Keratinocyte (primary cell): ENCODE results near the gene IRGM. TPM values are rescaled to one million over a fixed set of nuclear protein-coding genes. Genes with fewer than 3 reads are reported as not detected.
"Not testable (repeated sequence)": the region's sequence is repeated elsewhere in the genome, so short reads cannot be mapped to it uniquely, and the experiment has no call there.

Experiments
- DNase-seq: peaks from one replicate; pipeline ENCODE4 v3.0.0-alpha.2; 2011; ENCODE audit warnings: low read depth, missing footprints, low spot score
- FAIRE-seq: peaks from 2 replicates; lab custom pipeline; 2011; peaks lifted over from hg19 to GRCh38; lab: Jason Lieb, UNC
- H2AFZ ChIP-seq: 2 replicates; pipeline ENCODE4 v1.6.0; 2012; ENCODE audit warnings: low read length, control low read depth, inconsistent platforms; ENCODE audit not compliant: control insufficient read depth
- H3K27ac ChIP-seq: 2 replicates; pipeline ENCODE4 v1.5.1; 2011; ENCODE audit warnings: low read length; ENCODE audit not compliant: control insufficient read depth, insufficient read depth
- H3K27me3 ChIP-seq: 3 replicates; pipeline ENCODE4 v1.6.0; 2011; ENCODE audit warnings: low read length; ENCODE audit not compliant: control insufficient read depth, insufficient read depth; ENCODE audit errors: extremely low read depth
- H3K36me3 ChIP-seq, 2 experiments: 2 replicates in 1 of 2; 3 replicates in 1 of 2; pipeline ENCODE4 v1.5.1; 2011; ENCODE audit warnings: low read length in 2 of 2, mild to moderate bottlenecking in 1 of 2; ENCODE audit not compliant: control insufficient read depth in 2 of 2, insufficient read depth in 2 of 2; ENCODE audit errors: extremely low read depth in 1 of 2
- H3K4me1 ChIP-seq: 3 replicates; pipeline ENCODE4 v1.5.1; 2011; ENCODE audit warnings: low read length; ENCODE audit not compliant: control insufficient read depth, insufficient read depth; ENCODE audit errors: extremely low read depth
- H3K4me2 ChIP-seq: 3 replicates; pipeline ENCODE4 v1.6.0; 2011; ENCODE audit warnings: low read depth, low read length; ENCODE audit not compliant: control insufficient read depth, insufficient read depth; ENCODE audit errors: extremely low read depth
- H3K4me3 ChIP-seq, 3 experiments: fragments of 200-600 bp in 1 of 3; sonication (generic) in 1 of 3; 2 replicates in 2 of 3; 3 replicates in 1 of 3; pipeline ENCODE4 v1.5.1; 2011 to 2016; ENCODE audit warnings: low read length in 3 of 3, mild to moderate bottlenecking in 3 of 3, control low read depth in 2 of 3, inconsistent platforms in 1 of 3, low read depth in 1 of 3, mixed read lengths in 1 of 3, mixed run types in 1 of 3, moderate library complexity in 1 of 3; ENCODE audit not compliant: control insufficient read depth in 2 of 3, insufficient read depth in 2 of 3; ENCODE audit errors: extremely low read depth in 1 of 3
- H3K79me2 ChIP-seq: 2 replicates; pipeline ENCODE4 v1.6.0; 2012; ENCODE audit warnings: low read length; ENCODE audit not compliant: control insufficient read depth, insufficient read depth
- H3K9ac ChIP-seq: 3 replicates; pipeline ENCODE4 v1.6.0; 2011; ENCODE audit warnings: low read length; ENCODE audit not compliant: control insufficient read depth, insufficient read depth; ENCODE audit errors: extremely low read depth
- H3K9me1 ChIP-seq: 3 replicates; pipeline ENCODE4 v1.6.0; 2011; ENCODE audit warnings: low read length; ENCODE audit not compliant: control insufficient read depth, insufficient read depth; ENCODE audit errors: extremely low read depth
- H3K9me3 ChIP-seq: 2 replicates; pipeline ENCODE4 v1.5.1; 2012; ENCODE audit warnings: low read depth, low read length; ENCODE audit not compliant: control insufficient read depth
- H4K20me1 ChIP-seq: 3 replicates; pipeline ENCODE4 v1.6.0; 2011; ENCODE audit warnings: low read length; ENCODE audit not compliant: control insufficient read depth, insufficient read depth; ENCODE audit errors: extremely low read depth
- CTCF ChIP-seq, 3 experiments: IDR thresholded peaks in 1 of 3; conservative IDR thresholded peaks in 1 of 3; optimal IDR thresholded peaks in 1 of 3; 2 replicates in 2 of 3; 3 replicates in 1 of 3; pipeline versions ENCODE3 to v1.5.1; 2011; ENCODE audit warnings: low read length in 3 of 3, mild to moderate bottlenecking in 3 of 3, moderate library complexity in 2 of 3, control low read depth in 1 of 3, inconsistent platforms in 1 of 3; ENCODE audit not compliant: insufficient read depth in 2 of 3; ENCODE audit errors: extremely low read depth in 1 of 3
- EZH2 ChIP-seq: IDR thresholded peaks from one replicate; pipeline ENCODE4 v1.6.1; 2012; ENCODE audit warnings: inconsistent platforms, mild to moderate bottlenecking, low read length, moderate library complexity
- dilution Hi-C: fragments of 300-500 bp; cut with MboI; formaldehyde crosslinking; loops from one replicate; pipeline ENCODE4 v1.7.0; 2020; ENCODE audit warnings: low sequenced_read_pairs; ENCODE audit not compliant: extremely low pct_ligation_motif_present
- polyA plus RNA-seq, 5 experiments: library from polyadenylated mRNA; depleted of rRNA in 3 of 5; stranded (reverse) in 3 of 5; stranded (forward) in 1 of 5; unstranded in 1 of 5; fragments of >200 nt; gene quantifications; 1 replicate in 1 of 5; 2 replicates in 3 of 5; 3 replicates in 1 of 5; pipeline versions ENCODE4 v1.2.1 to v1.2.3, GENCODE V29; 2011 to 2012; ENCODE audit warnings: missing spikeins in 2 of 5, low read depth in 1 of 5, low replicate concordance in 1 of 5

IRGM gene
- polyA plus RNA-seq, 1 donor (not counting 4 experiments of a cell fraction or from before 2014, with no cell fraction given), result not detected

GRCh38 chr5:150836064-150836463 lies 10.3 kb upstream of the IRGM start:
- no peaks in the 10 kb centered on the region for H3K79me2 ChIP-seq
- no peaks in the 10 kb centered on the region for H3K9me3 ChIP-seq
- TF ChIP-seq CTCF (optimal IDR thresholded peaks at IDR 0.05 in 1 of 3, IDR thresholded peaks at IDR 0.05 in 1 of 3, conservative IDR thresholded peaks at IDR 0.05 in 1 of 3; ENCODE audit: extremely low read depth in 1 of 3, insufficient read depth in 2 of 3, low read length in 3 of 3), result no peak
- no peak for TF ChIP-seq EZH2
- peaks cover 2% of the 10 kb centered on the region for H3K4me1 ChIP-seq
- H3K9me1 ChIP-seq, result no peaks in the 10 kb centered on the region
- H3K4me3 ChIP-seq, result no peak overlapping the region
- FAIRE-seq, result no peak
- H3K36me3 ChIP-seq, result no peaks in the 10 kb centered on the region
- no peak for DNase-seq
- no peak overlapping the region for H2AFZ ChIP-seq
- H3K4me2 ChIP-seq, result no peak overlapping the region
- H4K20me1 ChIP-seq, result no peaks in the 10 kb centered on the region
- H3K27me3 ChIP-seq, result no peaks in the 10 kb centered on the region
- no peak overlapping the region for H3K27ac ChIP-seq
- H3K9ac ChIP-seq, result no peak overlapping the region
- dilution Hi-C loops, result no loop called here

GRCh38 chr5:150836703-150837102 lies 9.6 kb upstream of the IRGM start:
- DNase-seq, result no peak
- Histone ChIP-seq H3K9ac (no peak overlapping the region), H3K4me1 (peaks cover 2% of the 10 kb centered on the region), H2AFZ (no peak overlapping the region), H3K9me3 (no peaks in the 10 kb centered on the region), H3K27ac (no peak overlapping the region), H3K4me3 (no peak overlapping the region), H3K36me3 (no peaks in the 10 kb centered on the region), H3K9me1 (no peaks in the 10 kb centered on the region), H3K27me3 (no peaks in the 10 kb centered on the region), H3K79me2 (no peaks in the 10 kb centered on the region), H4K20me1 (no peaks in the 10 kb centered on the region), H3K4me2 (no peak overlapping the region)
- dilution Hi-C loops, result no loop called here
- TF ChIP-seq EZH2 (no peak), CTCF (optimal IDR thresholded peaks at IDR 0.05 in 1 of 3, IDR thresholded peaks at IDR 0.05 in 1 of 3, conservative IDR thresholded peaks at IDR 0.05 in 1 of 3; ENCODE audit: extremely low read depth in 1 of 3, insufficient read depth in 2 of 3, low read length in 3 of 3) (no peak)
- FAIRE-seq, result no peak

DNA sequence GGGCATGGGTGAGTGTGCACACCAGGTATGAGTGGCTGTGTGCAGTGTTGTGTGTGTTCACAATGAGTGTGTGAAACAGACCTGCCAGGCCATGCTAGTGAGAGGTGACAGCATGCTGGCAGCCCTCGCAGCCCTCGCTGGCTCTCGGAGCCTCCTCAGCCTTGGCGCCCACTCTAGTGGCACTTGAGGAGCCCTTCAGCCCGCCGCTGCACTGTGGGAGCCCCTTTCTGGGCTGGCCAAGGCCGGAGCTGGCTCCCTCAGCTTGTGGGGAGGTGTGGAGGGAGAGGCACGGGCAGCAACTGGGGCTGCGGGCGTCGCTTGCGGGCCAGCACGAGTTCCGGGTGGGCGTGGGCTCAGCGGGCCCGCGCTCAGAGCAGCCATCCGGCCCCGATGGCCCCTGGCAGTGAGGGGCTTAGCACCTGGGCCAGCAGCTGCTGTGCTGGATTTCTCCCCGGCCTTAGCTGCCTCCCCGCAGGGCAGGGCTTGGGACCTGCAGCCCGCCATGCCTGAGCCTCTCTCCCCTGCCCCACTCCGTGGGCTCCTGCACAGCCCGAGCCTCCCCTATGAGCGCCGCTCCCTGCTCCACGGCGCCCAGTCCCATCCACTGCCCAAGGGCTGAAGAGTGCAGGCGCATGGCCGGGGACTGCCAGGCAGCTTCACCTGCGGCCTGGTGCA lies 999 bp upstream of the IRGM start:
- H3K27ac ChIP-seq, DNase-seq, H3K4me1 ChIP-seq, FAIRE-seq, H3K4me3 ChIP-seq, H4K20me1 ChIP-seq, H3K4me2 ChIP-seq, H3K9me1 ChIP-seq, H3K36me3 ChIP-seq, H3K79me2 ChIP-seq, H2AFZ ChIP-seq, H3K27me3 ChIP-seq, dilution Hi-C loops, H3K9me3 ChIP-seq, H3K9ac ChIP-seq: not testable (repeated sequence)
